Measurements from ENCODE around the gene NAA20. TPM values are rescaled to one million over a fixed set of nuclear protein-coding genes. Genes with fewer than 3 reads are reported as not detected.

NAA20 gene
- total RNA-seq, 1 donor from 2014 or later = 63.4 TPM

GRCh38 chr20:20073801-20074371, 56.7 kb downstream of the NAA20 start:
- DNase-seq (ENCODE audit: low spot score) = no peak

GRCh38 chr20:20075032-20075431, 57.9 kb downstream of the NAA20 start:
- DNase-seq (ENCODE audit: low spot score) = no peak

- no peak for DNase-seq (ENCODE audit: low spot score)
Measured at GRCh38 chr20:20076297-20077065, 59.3 kb downstream of the NAA20 start.

- no peak for DNase-seq (ENCODE audit: low spot score)
Measured at GRCh38 chr20:20078041-20078440, 60.9 kb downstream of the NAA20 start.

GRCh38 chr20:20079102-20079784, 62.1 kb downstream of the NAA20 start:
- no peak for DNase-seq (ENCODE audit: low spot score)

Other genes starting within 250 kb of the NAA20 start
- 18.7 TPM for gene CRNKL1, start 35.1 kb downstream of the NAA20 start, total RNA-seq
- gene CFAP61, start 35.2 kb downstream of the NAA20 start, total RNA-seq = 0.39 TPM